ENCODE measurements around the gene COL6A2. TPM values are rescaled to one million over a fixed set of nuclear protein-coding genes. Genes with fewer than 3 reads are reported as not detected.
"Not testable (repeated sequence)": the region's sequence is repeated elsewhere in the genome, so short reads cannot be mapped to it uniquely, and the experiment has no call there.

Gene COL6A2
- total and polyA plus RNA-seq, 2 experiments from 2014 or later: 28.4 to 89.2 TPM

DNA sequence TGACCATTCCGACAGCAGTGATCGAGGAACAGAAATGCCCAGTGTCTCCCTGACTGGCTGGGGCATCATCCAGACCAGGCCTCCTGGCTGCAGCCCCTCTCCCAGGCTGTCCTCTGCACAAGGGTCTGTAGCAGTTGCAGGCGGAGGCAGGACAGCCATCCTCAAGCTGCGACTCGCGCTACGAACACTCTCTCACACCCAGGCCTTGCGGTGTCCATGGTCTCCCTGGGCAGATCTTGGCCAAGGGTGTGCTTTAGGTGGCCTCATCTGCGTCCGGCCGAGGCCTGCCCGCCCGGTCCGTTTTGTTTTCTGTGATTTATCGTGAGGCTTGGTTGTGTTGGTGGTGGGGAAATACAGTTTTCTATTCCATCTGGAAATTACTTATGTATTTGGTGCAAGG, 41.8 kb downstream of the COL6A2 start:
- peaks cover 3% of the 10 kb centered on the region for H3K27me3 Mint-ChIP-seq (ENCODE audit: insufficient read depth, low read depth, poor library complexity)
- Histone ChIP-seq H3K36me3 (ENCODE audit: insufficient read depth) (no peaks in the 10 kb centered on the region), H4K20me1 (replicated peaks; ENCODE audit: insufficient read depth) (no peaks in the 10 kb centered on the region), H3K4me1 (ENCODE audit: insufficient read depth) (no peaks in the 10 kb centered on the region), H3K27me3 (ENCODE audit: insufficient read depth) (no peaks in the 10 kb centered on the region), H3K4me3 (no peak overlapping the region), H3K27ac (ENCODE audit: low read depth) (no peak overlapping the region), H3F3A (replicated peaks; ENCODE audit: low read depth) (0 out of 2 replicates have a peak, but pooled peaks cover under 1% of the 10 kb centered on the region), H3K9me2 (ENCODE audit: insufficient read depth) (no peaks in the 10 kb centered on the region), H3K4me2 (no peak overlapping the region), H2AFZ (no peak overlapping the region), H3K79me2 (replicated peaks; ENCODE audit: insufficient read depth) (no peaks in the 10 kb centered on the region)
- H3K36me3 Mint-ChIP-seq (ENCODE audit: low read depth): peaks cover 12% of the 10 kb centered on the region
- DNase-seq (ENCODE audit: low spot score) (no peak), ATAC-seq (no peak)
- TF ChIP-seq CREB1 (CRISPR knock-in tag; IDR thresholded peaks at IDR 0.05; ENCODE audit: low read depth): no peak
- no peak for TF ChIP-seq ZNF114 (CRISPR knock-in tag; IDR thresholded peaks at IDR 0.05)
- TF ChIP-seq STAT1 (IDR thresholded peaks at IDR 0.05; ENCODE audit: unreplicated experiment): no peak
- no peak for TF ChIP-seq POLR2AphosphoS5 (IDR thresholded peaks at IDR 0.05; ENCODE audit: low read depth)
- no peak for TF ChIP-seq JUNB (IDR thresholded peaks at IDR 0.05; ENCODE audit: unreplicated experiment)
- TF ChIP-seq NANOG (IDR thresholded peaks at IDR 0.05; ENCODE audit: borderline replicate concordance): no peak
- TF ChIP-seq EZH2phosphoT487 (IDR thresholded peaks at IDR 0.05; ENCODE audit: unreplicated experiment): no peak
- TF ChIP-seq, protein P1, sequence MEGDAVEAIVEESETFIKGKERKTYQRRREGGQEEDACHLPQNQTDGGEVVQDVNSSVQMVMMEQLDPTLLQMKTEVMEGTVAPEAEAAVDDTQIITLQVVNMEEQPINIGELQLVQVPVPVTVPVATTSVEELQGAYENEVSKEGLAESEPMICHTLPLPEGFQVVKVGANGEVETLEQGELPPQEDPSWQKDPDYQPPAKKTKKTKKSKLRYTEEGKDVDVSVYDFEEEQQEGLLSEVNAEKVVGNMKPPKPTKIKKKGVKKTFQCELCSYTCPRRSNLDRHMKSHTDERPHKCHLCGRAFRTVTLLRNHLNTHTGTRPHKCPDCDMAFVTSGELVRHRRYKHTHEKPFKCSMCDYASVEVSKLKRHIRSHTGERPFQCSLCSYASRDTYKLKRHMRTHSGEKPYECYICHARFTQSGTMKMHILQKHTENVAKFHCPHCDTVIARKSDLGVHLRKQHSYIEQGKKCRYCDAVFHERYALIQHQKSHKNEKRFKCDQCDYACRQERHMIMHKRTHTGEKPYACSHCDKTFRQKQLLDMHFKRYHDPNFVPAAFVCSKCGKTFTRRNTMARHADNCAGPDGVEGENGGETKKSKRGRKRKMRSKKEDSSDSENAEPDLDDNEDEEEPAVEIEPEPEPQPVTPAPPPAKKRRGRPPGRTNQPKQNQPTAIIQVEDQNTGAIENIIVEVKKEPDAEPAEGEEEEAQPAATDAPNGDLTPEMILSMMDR (conservative IDR thresholded peaks at IDR 0.05; ENCODE audit: low read depth in 2 of 2): no peak
- H3K4me1 Mint-ChIP-seq: peaks cover 7% of the 10 kb centered on the region; the same call in 2 of the 3 replicates
- H3K27ac Mint-ChIP-seq: no peak overlapping the region
- no peak overlapping the region for H3K4me3 Mint-ChIP-seq
- peaks cover 2% of the 10 kb centered on the region; the same call in 2 of the 3 replicates for H3K9me3 Mint-ChIP-seq

DNA sequence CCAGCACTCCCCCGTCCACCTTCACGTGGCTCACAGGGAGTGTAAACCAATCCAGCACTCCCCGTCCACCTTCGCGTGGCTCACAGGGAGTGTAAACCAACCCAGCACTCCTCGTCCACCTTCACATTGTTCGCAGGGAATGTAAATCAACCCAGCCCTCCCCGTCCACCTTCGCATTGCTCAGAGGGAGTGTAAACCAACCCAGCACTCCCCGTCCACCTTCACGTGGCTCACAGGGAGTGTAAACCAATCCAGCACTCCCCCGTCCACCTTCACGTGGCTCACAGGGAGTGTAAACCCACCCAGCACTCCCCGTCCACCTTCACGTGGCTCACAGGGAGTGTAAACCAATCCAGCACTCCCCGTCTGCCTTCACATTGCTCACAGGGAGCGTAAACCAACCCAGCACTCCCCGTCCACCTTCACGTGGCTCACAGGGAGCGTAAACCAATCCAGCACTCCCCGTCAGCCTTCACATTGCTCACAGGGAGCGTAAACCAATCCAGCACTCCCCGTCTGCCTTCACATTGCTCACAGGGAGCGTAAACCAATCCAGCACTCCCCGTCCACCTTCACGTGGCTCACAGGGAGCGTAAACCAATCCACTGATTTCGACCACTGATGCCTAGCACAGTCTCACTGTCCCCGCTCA, 42.6 kb downstream of the COL6A2 start:
- H3F3A ChIP-seq (replicated peaks; ENCODE audit: low read depth); H3K36me3 ChIP-seq (ENCODE audit: insufficient read depth); ATAC-seq; H3K9me3 Mint-ChIP-seq; H3K27ac ChIP-seq (ENCODE audit: low read depth); H3K4me3 Mint-ChIP-seq; H3K9me2 ChIP-seq (ENCODE audit: insufficient read depth); DNase-seq (ENCODE audit: low spot score); H3K27me3 ChIP-seq (ENCODE audit: insufficient read depth); H3K79me2 ChIP-seq (replicated peaks; ENCODE audit: insufficient read depth); H3K27me3 Mint-ChIP-seq (ENCODE audit: insufficient read depth, low read depth, poor library complexity); H4K20me1 ChIP-seq (replicated peaks; ENCODE audit: insufficient read depth); H3K4me2 ChIP-seq; H2AFZ ChIP-seq; H3K27ac Mint-ChIP-seq; H3K4me3 ChIP-seq; H3K4me1 ChIP-seq (ENCODE audit: insufficient read depth); H3K4me1 Mint-ChIP-seq: not testable (repeated sequence)
- H3K36me3 Mint-ChIP-seq (ENCODE audit: low read depth): peaks cover 15% of the 10 kb centered on the region

All from GM23338 (cell line).